Neutrophil (primary cell): Measurements from ENCODE around the gene SNF8.

Experiments used
- H3K27ac ChIP-seq: fragments of 200-600 bp; sonication (generic); 2 replicates; pipeline ENCODE4 v1.5.1; 2016; ENCODE audit warnings: mild to moderate bottlenecking, moderate library complexity
- H3K27me3 ChIP-seq: fragments of 200-600 bp; sonication (generic); 2 replicates; pipeline ENCODE4 v1.6.0; 2016; ENCODE audit warnings: mild to moderate bottlenecking
- H3K36me3 ChIP-seq: fragments of 200-600 bp; sonication (generic); 2 replicates; pipeline ENCODE4 v1.5.1; 2017
- H3K4me1 ChIP-seq, 2 experiments: fragments of 200-600 bp in 1 of 2; sonication (generic) in 1 of 2; 1 replicate in 1 of 2; 2 replicates in 1 of 2; pipeline versions ENCODE4 v1.5.1 to v1.6.1; 2013 to 2016; ENCODE audit warnings: low read depth in 1 of 2, low read length in 1 of 2, mild to moderate bottlenecking in 1 of 2, moderate library complexity in 1 of 2; ENCODE audit not compliant: control insufficient read depth in 1 of 2, insufficient read depth in 1 of 2
- H3K4me3 ChIP-seq, 2 experiments: fragments of 200-600 bp in 1 of 2; sonication (generic) in 1 of 2; 1 replicate in 1 of 2; 2 replicates in 1 of 2; pipeline ENCODE4 v1.5.1; 2013 to 2016; ENCODE audit warnings: low read depth in 1 of 2, low read length in 1 of 2, mild to moderate bottlenecking in 1 of 2, moderate library complexity in 1 of 2
- H3K9me3 ChIP-seq: fragments of 200-600 bp; sonication (generic); 2 replicates; pipeline ENCODE4 v1.5.1; 2016
- TF ChIP-seq, protein P1 (sequence below): fragments of 200-600 bp; sonication (generic); IDR thresholded peaks from 2 replicates; pipeline ENCODE4 v1.5.1; 2016; ENCODE audit warnings: antibody characterized with exemption

SNF8 gene

DNA sequence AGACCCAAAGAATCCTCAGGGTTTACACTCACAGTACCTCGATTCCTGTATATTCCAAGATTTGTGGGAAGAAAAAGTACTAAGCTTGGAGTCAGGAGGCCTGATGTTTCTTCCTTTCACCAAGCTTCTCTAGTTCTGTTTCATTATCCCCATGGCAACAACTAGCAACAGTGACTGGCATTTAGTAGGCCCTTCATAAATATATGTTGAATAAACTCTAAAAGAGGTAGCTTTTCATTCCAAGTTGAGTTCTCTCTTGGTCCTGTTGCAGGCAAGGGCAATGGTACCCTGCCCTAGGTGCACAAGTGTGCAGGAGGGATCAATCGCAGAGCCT, 37.0 kb downstream of the SNF8 start:
- Histone ChIP-seq H3K9me3 (no peaks in the 10 kb centered on the region), H3K36me3 (peaks cover 18% of the 10 kb centered on the region), H3K27me3 (no peaks in the 10 kb centered on the region), H3K27ac (peak overlapping the region; percentile 93), H3K4me3 (peak overlapping the region; percentile 67 to 73), H3K4me1 (peaks cover 24 to 31% of the 10 kb centered on the region in 2 experiments)
- TF ChIP-seq, protein P1, sequence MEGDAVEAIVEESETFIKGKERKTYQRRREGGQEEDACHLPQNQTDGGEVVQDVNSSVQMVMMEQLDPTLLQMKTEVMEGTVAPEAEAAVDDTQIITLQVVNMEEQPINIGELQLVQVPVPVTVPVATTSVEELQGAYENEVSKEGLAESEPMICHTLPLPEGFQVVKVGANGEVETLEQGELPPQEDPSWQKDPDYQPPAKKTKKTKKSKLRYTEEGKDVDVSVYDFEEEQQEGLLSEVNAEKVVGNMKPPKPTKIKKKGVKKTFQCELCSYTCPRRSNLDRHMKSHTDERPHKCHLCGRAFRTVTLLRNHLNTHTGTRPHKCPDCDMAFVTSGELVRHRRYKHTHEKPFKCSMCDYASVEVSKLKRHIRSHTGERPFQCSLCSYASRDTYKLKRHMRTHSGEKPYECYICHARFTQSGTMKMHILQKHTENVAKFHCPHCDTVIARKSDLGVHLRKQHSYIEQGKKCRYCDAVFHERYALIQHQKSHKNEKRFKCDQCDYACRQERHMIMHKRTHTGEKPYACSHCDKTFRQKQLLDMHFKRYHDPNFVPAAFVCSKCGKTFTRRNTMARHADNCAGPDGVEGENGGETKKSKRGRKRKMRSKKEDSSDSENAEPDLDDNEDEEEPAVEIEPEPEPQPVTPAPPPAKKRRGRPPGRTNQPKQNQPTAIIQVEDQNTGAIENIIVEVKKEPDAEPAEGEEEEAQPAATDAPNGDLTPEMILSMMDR, result no peak

DNA sequence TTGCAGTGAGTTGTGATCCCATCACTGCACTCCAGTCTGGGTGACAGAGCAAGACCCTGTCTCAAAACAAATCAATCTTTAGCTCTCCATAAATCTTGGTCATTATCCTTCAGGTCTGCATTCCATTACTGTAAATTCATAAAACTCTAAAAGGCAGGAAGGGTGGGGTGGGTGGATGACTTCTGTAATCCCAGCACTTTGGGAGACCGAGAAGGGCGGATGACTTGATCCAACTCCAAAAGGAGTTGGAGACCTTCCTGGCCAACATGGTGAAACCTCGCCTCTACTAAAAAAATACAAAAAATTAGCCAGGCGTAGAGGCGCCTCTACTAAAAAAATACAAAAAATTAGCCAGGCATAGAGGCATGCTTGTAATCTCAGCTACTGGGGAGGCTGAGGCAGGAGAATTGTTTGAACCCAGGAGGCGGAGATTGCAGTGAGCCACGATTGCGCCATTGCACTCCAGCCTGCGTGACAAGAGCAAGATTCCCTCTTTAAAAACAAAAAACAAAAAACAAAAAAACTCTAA, 38.6 kb downstream of the SNF8 start:
- peaks cover 24 to 30% of the 10 kb centered on the region in 2 experiments for H3K4me1 ChIP-seq
- H3K36me3 ChIP-seq, result peaks cover 8% of the 10 kb centered on the region
- H3K27ac ChIP-seq, result no peak overlapping the region
- TF ChIP-seq, protein P1, result no peak
- H3K27me3 ChIP-seq, result no peaks in the 10 kb centered on the region
- H3K4me3 ChIP-seq, result no peak overlapping the region
- no peaks in the 10 kb centered on the region for H3K9me3 ChIP-seq

- H3K4me3 ChIP-seq, result no peak overlapping the region
- TF ChIP-seq, protein P1, result no peak
- no peaks in the 10 kb centered on the region for H3K27me3 ChIP-seq
- no peak overlapping the region for H3K27ac ChIP-seq
- no peaks in the 10 kb centered on the region for H3K36me3 ChIP-seq
- peaks cover 11 to 14% of the 10 kb centered on the region in 2 experiments for H3K4me1 ChIP-seq
- H3K9me3 ChIP-seq, result no peaks in the 10 kb centered on the region
Observed at GRCh38 chr17:48904428-48904827, 40.2 kb downstream of the SNF8 start.

DNA sequence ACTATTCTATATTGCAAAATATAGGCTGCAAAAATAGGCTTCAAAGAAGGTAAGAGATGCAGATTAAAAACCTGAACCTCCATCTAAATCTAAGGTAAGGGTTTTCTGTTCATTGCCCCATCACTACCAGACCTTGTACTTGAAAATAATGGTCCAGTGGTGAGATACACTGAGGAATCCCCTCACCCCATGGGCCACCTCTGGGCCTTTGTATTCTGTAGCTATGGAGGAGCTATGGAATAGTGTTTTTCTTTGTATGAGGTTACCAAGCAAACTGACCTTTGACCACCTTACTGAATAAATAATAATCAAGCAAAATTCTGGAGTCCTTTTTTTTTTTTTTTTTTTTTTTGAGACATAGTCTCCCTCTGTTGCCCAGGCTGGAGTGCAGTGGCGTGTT, 41.2 kb downstream of the SNF8 start:
- H3K4me3 ChIP-seq, result no peak overlapping the region
- H3K9me3 ChIP-seq, result no peaks in the 10 kb centered on the region
- no peaks in the 10 kb centered on the region for H3K27me3 ChIP-seq
- TF ChIP-seq, protein P1, result no peak
- H3K27ac ChIP-seq, result no peak overlapping the region
- no peaks in the 10 kb centered on the region for H3K36me3 ChIP-seq
- peaks cover 7 to 8% of the 10 kb centered on the region in 2 experiments for H3K4me1 ChIP-seq

GRCh38 chr17:48901241-48901640, 43.4 kb downstream of the SNF8 start:
- H3K4me1 ChIP-seq, result no peaks in the 10 kb centered on the region
- no peak overlapping the region for H3K27ac ChIP-seq
- no peaks in the 10 kb centered on the region for H3K9me3 ChIP-seq
- H3K27me3 ChIP-seq, result no peaks in the 10 kb centered on the region
- no peak overlapping the region for H3K4me3 ChIP-seq
- H3K36me3 ChIP-seq, result no peaks in the 10 kb centered on the region
- TF ChIP-seq, protein P1, result no peak

DNA sequence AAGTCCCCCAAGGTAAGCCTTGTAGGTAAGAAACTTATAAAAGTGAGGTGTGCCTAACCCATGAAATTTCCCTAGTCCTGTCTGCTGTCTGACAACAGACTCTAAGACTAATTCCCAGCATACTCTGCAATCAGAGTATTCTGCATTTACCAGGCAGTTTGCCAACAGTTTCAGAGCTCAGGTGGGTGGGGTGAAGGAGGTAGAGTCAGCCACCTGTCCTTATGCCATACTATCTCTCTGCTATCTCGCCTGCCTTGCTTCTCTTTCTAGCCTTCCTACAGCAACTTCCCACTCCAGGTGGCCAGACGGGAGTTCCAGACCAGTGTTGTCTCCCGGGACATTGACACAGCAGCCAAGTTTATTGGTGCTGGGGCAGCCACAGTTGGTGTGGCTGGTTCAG, 49.8 kb downstream of the SNF8 start:
- TF ChIP-seq, protein P1, result no peak

More for the DNA sequence above, 49.8 kb downstream of the SNF8 start:
- H3K27me3 ChIP-seq, result no peaks in the 10 kb centered on the region
- H3K4me3 ChIP-seq, result no peak overlapping the region
- H3K27ac ChIP-seq, result no peak overlapping the region
- no peaks in the 10 kb centered on the region for H3K36me3 ChIP-seq
- H3K9me3 ChIP-seq, result no peaks in the 10 kb centered on the region
- peaks cover 19 to 21% of the 10 kb centered on the region in 2 experiments for H3K4me1 ChIP-seq
